ENCODE measurements around the gene ATXN7. TPM values are rescaled to one million over a fixed set of nuclear protein-coding genes. Genes with fewer than 3 reads are reported as not detected.

The ATXN7 gene
- total RNA-seq, 3 donors from 2014 or later (not counting 1 experiment from before 2014, with no cell fraction given), result 126 to 176 (median 146) TPM

- TF ChIP-seq CTCF (IDR thresholded peaks at IDR 0.05), result no peak
- DNase-seq (no peak), ATAC-seq (no peak)
- H3K4me3 ChIP-seq (ENCODE audit: low read length), result no peak overlapping the region
- peak overlapping the region; percentile 12 to 58 for H3K27ac Mint-ChIP-seq
- intact Hi-C loops (cut with micrococcal nuclease), result no loop called here
- peaks cover 24% of the 10 kb centered on the region for H3K36me3 Mint-ChIP-seq
- H3K27ac ChIP-seq (ENCODE audit: low read length), result no peak overlapping the region
- peaks cover 11 to 13% of the 10 kb centered on the region in 2 donors for H3K4me1 Mint-ChIP-seq
- WGBS (ENCODE audit: insufficient coverage), result 83% methylated on average over 7 of the region's 7 CpGs
- no peaks in the 10 kb centered on the region for H3K4me1 ChIP-seq (ENCODE audit: control insufficient read depth, insufficient read depth, low read length)
- H3K27me3 Mint-ChIP-seq (ENCODE audit: low read depth in 2 of 2), result no peaks in the 10 kb centered on the region
- H3K27me3 ChIP-seq (ENCODE audit: control insufficient read depth, insufficient read depth, low read length), result no peaks in the 10 kb centered on the region
- no peaks in the 10 kb centered on the region for H3K9me3 ChIP-seq (ENCODE audit: control insufficient read depth, insufficient read depth, low read length)
- peaks cover 97% of the 10 kb centered on the region for H3K36me3 ChIP-seq (ENCODE audit: control insufficient read depth, insufficient read depth, low read length)
- H3K9me3 Mint-ChIP-seq, result no peaks in the 10 kb centered on the region
- no peak overlapping the region for H3K4me3 Mint-ChIP-seq
Observed at GRCh38 chr3:64008487-64009351, 145.1 kb downstream of the ATXN7 start.

- peaks cover 97% of the 10 kb centered on the region for H3K36me3 ChIP-seq (ENCODE audit: control insufficient read depth, insufficient read depth, low read length)
- TF ChIP-seq CTCF (IDR thresholded peaks at IDR 0.05), result no peak
- H3K27me3 ChIP-seq (ENCODE audit: control insufficient read depth, insufficient read depth, low read length), result no peaks in the 10 kb centered on the region
- Mint-ChIP-seq H3K27me3 (ENCODE audit: low read depth in 2 of 2) (no peaks in the 10 kb centered on the region), H3K4me1 (peaks cover 16 to 21% of the 10 kb centered on the region in 2 donors), H3K27ac (peak overlapping the region; percentile 12 to 58), H3K36me3 (peaks cover 32% of the 10 kb centered on the region), H3K4me3 (no peak overlapping the region), H3K9me3 (no peaks in the 10 kb centered on the region)
- no peak overlapping the region for H3K4me3 ChIP-seq (ENCODE audit: low read length)
- WGBS (ENCODE audit: insufficient coverage), result 95% methylated on average over 7 of the region's 7 CpGs
- no peak overlapping the region for H3K27ac ChIP-seq (ENCODE audit: low read length)
- intact Hi-C loops (cut with micrococcal nuclease), result no loop called here
- no peaks in the 10 kb centered on the region for H3K9me3 ChIP-seq (ENCODE audit: control insufficient read depth, insufficient read depth, low read length)
- H3K4me1 ChIP-seq (ENCODE audit: control insufficient read depth, insufficient read depth, low read length), result no peaks in the 10 kb centered on the region
- ATAC-seq (no peak), DNase-seq (no peak)
Observed at GRCh38 chr3:64009528-64009927, 145.9 kb downstream of the ATXN7 start.

GRCh38 chr3:64010199-64010598, 146.5 kb downstream of the ATXN7 start:
- no peak overlapping the region for H3K4me3 ChIP-seq (ENCODE audit: low read length)
- ATAC-seq, result no peak
- no peaks in the 10 kb centered on the region for H3K4me1 ChIP-seq (ENCODE audit: control insufficient read depth, insufficient read depth, low read length)
- Mint-ChIP-seq H3K27me3 (ENCODE audit: low read depth in 2 of 2) (no peaks in the 10 kb centered on the region), H3K27ac (peak overlapping the region in 1 of 2 donors; percentile 58), H3K4me1 (peaks cover 21 to 26% of the 10 kb centered on the region in 2 donors), H3K36me3 (peaks cover 33% of the 10 kb centered on the region), H3K4me3 (no peak overlapping the region), H3K9me3 (no peaks in the 10 kb centered on the region)
- WGBS (ENCODE audit: insufficient coverage), result 98% methylated on average over 4 of the region's 5 CpGs
- intact Hi-C loops (cut with micrococcal nuclease), result no loop called here
- H3K27me3 ChIP-seq (ENCODE audit: control insufficient read depth, insufficient read depth, low read length), result no peaks in the 10 kb centered on the region
- no peaks in the 10 kb centered on the region for H3K9me3 ChIP-seq (ENCODE audit: control insufficient read depth, insufficient read depth, low read length)
- H3K27ac ChIP-seq (ENCODE audit: low read length), result no peak overlapping the region
- H3K36me3 ChIP-seq (ENCODE audit: control insufficient read depth, insufficient read depth, low read length), result peaks cover 97% of the 10 kb centered on the region
- no peak for TF ChIP-seq CTCF (IDR thresholded peaks at IDR 0.05)
- no peak for DNase-seq

All from natural killer cell (primary cell).